Esophagus squamous epithelium (tissue), 5 donors: ENCODE measurements around the gene CDC14A. TPM values are rescaled to one million over a fixed set of nuclear protein-coding genes. Genes with fewer than 3 reads are reported as not detected.

Experiments
- DNase-seq: peaks from one replicate; lab custom pipeline; 2025; lab: John Stamatoyannopoulos, UW
- H3K27ac ChIP-seq, 4 donors: fragments of 200-600 bp; sonication (generic); one replicate each; pipeline ENCODE4 v1.5.1; 2016 to 2019; ENCODE audit warnings: mild to moderate bottlenecking in 1 of 4
- H3K27me3 ChIP-seq, 4 donors: fragments of 200-600 bp; sonication (generic); 1 replicate in 3 of 4; 2 replicates in 1 of 4; pipeline versions ENCODE4 v1.5.1 to v1.6.0; 2017 to 2021; ENCODE audit warnings: antibody characterized with exemption in 1 of 4
- H3K36me3 ChIP-seq, 3 donors: fragments of 200-600 bp; sonication (generic); one replicate each; pipeline ENCODE4 v1.5.1; 2016 to 2019
- H3K4me1 ChIP-seq, 3 donors: fragments of 200-600 bp; sonication (generic); one replicate each; pipeline ENCODE4 v1.5.1; 2017 to 2019
- H3K4me3 ChIP-seq, 4 donors: fragments of 200-600 bp; sonication (generic); 1 replicate in 3 of 4; 2 replicates in 1 of 4; pipeline ENCODE4 v1.5.1; 2016 to 2019; ENCODE audit warnings: mild to moderate bottlenecking in 2 of 4, moderate library complexity in 1 of 4
- H3K9me3 ChIP-seq, 3 donors: fragments of 200-600 bp; sonication (generic); one replicate each; pipeline ENCODE4 v1.5.1; 2016 to 2019
- POLR2A ChIP-seq, 4 donors: fragments of 450-650 bp; IDR thresholded peaks; one replicate each; pipeline ENCODE4 v1.6.1; 2017; ENCODE audit warnings: antibody characterized with exemption in 4 of 4, mild to moderate bottlenecking in 4 of 4, moderate library complexity in 3 of 4
- WGBS, 2 donors: methylation state at CpG; one replicate each; pipeline ENCODE4 v1.1.5; 2018; 5-methylcytosine and 5-hydroxymethylcytosine counted together
- intact Hi-C: fragments of 100-400 bp; cut with DNase I; formaldehyde crosslinking; loops from one replicate; pipeline ENCODE4 v1.15.0; 2022
- total RNA-seq, 4 donors: library from RNA; depleted of rRNA; stranded (reverse); fragments of >200 nt; gene quantifications; one replicate each; pipeline ENCODE4 v1.1.0, GENCODE V29; 2016
- TF ChIP-seq, protein P1 (sequence below), 6 experiments: fragments of 450-650 bp in 4 of 6; fragments of 200-600 bp in 2 of 6; sonication (generic) in 2 of 6; IDR thresholded peaks; one replicate each; pipeline ENCODE4 v1.5.1; 2016 to 2019; ENCODE audit warnings: antibody characterized with exemption in 6 of 6, mild to moderate bottlenecking in 4 of 6, moderate library complexity in 4 of 6
- donor health status: DM: yes; HTN: yes; CAD: no.

The CDC14A gene
- total RNA-seq, 4 donors from 2014 or later: 3.0 to 8.6 (median 4.3) TPM

DNA sequence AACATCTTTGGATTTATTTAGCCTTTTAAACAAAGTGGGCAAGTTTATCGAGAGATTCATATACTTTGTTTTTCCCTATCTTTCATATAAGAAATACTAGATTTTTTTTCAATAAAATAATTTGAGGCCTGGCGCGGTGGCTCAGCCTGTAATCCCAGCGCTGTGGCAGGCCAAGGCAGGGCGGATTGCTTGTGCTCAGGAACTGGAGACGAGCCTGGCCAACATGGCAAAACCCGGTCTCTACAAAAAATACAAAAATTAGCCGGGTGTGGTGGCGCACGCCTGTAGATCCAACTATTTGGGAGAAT, 1.6 kb upstream of the CDC14A start:
- intact Hi-C loops: no loop called here
- Histone ChIP-seq H3K27me3 (no peaks in the 10 kb centered on the region), H3K36me3 (no peaks in the 10 kb centered on the region), H3K9me3 (no peaks in the 10 kb centered on the region), H3K4me3 (peak overlapping the region; percentile 65 to 95 (median 77)), H3K4me1 (peaks cover 0 to 49% (median 3%) of the 10 kb centered on the region in 3 donors), H3K27ac (peak overlapping the region; percentile 81 to 96 (median 94))
- 50 to 73% methylated on average over 10 of the region's 10 CpGs for WGBS, 2 donors
- no peak for DNase-seq
- TF ChIP-seq, protein P1, sequence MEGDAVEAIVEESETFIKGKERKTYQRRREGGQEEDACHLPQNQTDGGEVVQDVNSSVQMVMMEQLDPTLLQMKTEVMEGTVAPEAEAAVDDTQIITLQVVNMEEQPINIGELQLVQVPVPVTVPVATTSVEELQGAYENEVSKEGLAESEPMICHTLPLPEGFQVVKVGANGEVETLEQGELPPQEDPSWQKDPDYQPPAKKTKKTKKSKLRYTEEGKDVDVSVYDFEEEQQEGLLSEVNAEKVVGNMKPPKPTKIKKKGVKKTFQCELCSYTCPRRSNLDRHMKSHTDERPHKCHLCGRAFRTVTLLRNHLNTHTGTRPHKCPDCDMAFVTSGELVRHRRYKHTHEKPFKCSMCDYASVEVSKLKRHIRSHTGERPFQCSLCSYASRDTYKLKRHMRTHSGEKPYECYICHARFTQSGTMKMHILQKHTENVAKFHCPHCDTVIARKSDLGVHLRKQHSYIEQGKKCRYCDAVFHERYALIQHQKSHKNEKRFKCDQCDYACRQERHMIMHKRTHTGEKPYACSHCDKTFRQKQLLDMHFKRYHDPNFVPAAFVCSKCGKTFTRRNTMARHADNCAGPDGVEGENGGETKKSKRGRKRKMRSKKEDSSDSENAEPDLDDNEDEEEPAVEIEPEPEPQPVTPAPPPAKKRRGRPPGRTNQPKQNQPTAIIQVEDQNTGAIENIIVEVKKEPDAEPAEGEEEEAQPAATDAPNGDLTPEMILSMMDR (IDR thresholded peaks at IDR 0.05): no peak
- no peak for TF ChIP-seq POLR2A (IDR thresholded peaks at IDR 0.05)

DNA sequence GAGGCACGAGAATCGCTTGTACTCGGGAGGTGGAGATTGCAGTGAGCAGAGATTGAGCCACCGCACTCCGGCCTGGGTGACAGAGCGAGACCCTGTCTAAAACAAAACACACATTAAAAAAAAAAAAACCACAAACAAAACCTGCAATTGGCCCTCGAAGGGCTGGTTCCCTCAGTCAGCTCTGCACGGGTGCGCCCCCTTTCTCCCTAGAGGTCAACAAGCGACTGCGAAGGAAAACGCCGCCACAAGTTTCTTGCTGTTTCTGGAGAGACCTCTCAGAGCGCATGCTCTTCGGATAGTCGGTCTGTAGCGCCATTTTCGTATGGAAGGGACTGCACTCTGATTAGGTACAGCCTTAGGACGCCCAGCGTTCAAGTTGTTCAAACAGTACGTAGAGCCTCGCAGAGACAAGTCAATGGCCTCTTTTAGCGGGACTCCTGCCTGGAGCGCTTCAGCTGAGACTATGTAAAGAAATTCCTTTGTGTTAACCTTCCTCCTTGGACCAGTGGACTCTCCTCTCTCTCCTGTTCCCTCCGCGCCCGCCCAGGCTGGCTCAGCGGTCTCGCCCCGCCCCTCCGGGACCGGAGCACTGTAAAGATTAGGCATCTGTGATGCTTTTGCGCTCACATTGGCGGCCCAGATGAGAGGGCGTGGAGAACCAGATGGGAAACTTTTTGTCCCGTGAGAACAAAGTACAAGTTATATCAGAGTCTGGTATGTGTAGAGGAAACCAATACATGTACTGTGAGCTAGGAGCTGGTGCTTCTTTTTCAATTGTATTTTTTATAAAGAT, 1.0 kb upstream of the CDC14A start:
- Histone ChIP-seq H3K27ac (peak overlapping the region; percentile 81 to 96 (median 94)), H3K4me3 (peak overlapping the region; percentile 65 to 95 (median 77)), H3K27me3 (no peaks in the 10 kb centered on the region), H3K4me1 (peaks cover 0 to 52% (median 3%) of the 10 kb centered on the region in 3 donors), H3K9me3 (no peaks in the 10 kb centered on the region), H3K36me3 (no peaks in the 10 kb centered on the region)
- TF ChIP-seq, protein P1 (IDR thresholded peaks at IDR 0.05): peak in 3 of 6 experiments; percentile 7 to 24 (median 23)
- TF ChIP-seq POLR2A (IDR thresholded peaks at IDR 0.05): peak in 3 of 4 donors; percentile 49 to 70 (median 50)
- intact Hi-C loops: no loop called here
- DNase-seq: peak; percentile 41
- 6 to 9% methylated on average over 19 to 26 of the region's 36 CpGs for WGBS, 2 donors

DNA sequence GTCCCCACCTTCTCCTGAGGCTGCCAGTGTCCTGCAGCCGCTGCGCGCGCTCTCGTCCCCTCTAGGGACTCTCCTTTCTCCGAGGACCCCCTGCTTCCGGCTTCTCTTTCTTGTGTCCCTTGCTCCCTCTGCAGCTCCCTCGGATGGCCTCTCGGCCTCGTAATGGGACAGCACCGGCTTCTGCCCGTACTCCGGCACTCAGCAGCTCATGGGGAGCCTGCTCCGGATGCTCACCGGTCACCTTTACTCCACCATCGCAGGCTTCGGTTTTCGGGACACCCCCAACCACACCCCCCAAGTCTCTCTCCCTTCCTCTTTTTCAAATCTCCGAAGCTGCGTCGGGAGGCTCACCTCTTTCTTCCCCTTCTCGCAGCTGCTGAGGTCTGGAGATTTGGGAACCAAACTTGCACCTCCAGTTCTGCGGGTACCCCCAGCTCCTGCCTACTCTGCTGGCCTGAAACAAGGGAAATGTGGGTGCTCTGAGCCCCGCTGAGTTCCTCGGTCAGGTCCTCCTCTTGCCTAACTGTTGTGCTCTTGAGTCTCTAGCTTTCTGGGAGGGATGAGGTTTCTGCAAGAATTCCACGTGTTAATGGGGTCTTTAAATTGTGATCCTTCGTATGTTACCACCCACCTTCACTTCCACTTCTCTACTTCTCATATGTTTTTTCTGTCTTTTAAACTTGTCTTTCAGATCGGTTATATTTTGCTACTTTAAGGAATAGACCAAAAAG, 930 bp downstream of the CDC14A start:
- intact Hi-C loops: no loop called here
- TF ChIP-seq, protein P1 (IDR thresholded peaks at IDR 0.05): no peak
- TF ChIP-seq POLR2A (IDR thresholded peaks at IDR 0.05): no peak
- Histone ChIP-seq H3K4me1 (peaks cover 0 to 65% (median 3%) of the 10 kb centered on the region in 3 donors), H3K9me3 (no peaks in the 10 kb centered on the region), H3K27me3 (no peaks in the 10 kb centered on the region), H3K27ac (peak overlapping the region; percentile 81 to 96 (median 94)), H3K4me3 (peak overlapping the region; percentile 65 to 95 (median 77)), H3K36me3 (no peaks in the 10 kb centered on the region)
- DNase-seq: peak; percentile 15
- 0 to 2% methylated on average over 27 to 28 of the region's 28 CpGs for WGBS, 2 donors

DNA sequence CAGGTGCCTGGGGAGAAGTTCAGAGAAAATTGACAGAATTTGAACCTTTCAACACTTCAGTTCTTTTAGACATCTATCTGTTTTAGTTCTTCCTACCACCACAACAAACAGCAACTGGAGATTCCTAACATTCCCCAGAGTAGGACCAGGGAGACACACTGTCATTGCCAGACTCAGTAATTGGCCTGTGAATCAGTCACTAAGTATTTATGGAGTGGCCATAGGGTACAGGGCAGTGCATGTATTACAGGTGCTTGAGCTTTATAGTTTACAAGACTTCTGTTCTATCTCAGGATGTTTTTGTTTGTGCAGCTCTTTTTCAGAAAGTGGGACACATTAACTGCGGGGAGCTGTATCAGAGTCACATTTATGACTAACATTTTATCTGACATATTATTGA, 1.7 kb downstream of the CDC14A start:
- WGBS, 2 donors: 75 to 90% methylated on average over 1 of the region's 1 CpG
- no peaks in the 10 kb centered on the region for H3K36me3 ChIP-seq
- peak overlapping the region in 3 of 4 donors; percentile 70 to 95 (median 84) for H3K4me3 ChIP-seq
- intact Hi-C loops: no loop called here
- H3K27me3 ChIP-seq: no peaks in the 10 kb centered on the region
- no peaks in the 10 kb centered on the region for H3K9me3 ChIP-seq
- no peak for DNase-seq
- TF ChIP-seq POLR2A (IDR thresholded peaks at IDR 0.05): no peak
- TF ChIP-seq, protein P1 (IDR thresholded peaks at IDR 0.05): no peak
- H3K4me1 ChIP-seq: peaks cover 0 to 71% (median 3%) of the 10 kb centered on the region in 3 donors
- no peak overlapping the region for H3K27ac ChIP-seq

DNA sequence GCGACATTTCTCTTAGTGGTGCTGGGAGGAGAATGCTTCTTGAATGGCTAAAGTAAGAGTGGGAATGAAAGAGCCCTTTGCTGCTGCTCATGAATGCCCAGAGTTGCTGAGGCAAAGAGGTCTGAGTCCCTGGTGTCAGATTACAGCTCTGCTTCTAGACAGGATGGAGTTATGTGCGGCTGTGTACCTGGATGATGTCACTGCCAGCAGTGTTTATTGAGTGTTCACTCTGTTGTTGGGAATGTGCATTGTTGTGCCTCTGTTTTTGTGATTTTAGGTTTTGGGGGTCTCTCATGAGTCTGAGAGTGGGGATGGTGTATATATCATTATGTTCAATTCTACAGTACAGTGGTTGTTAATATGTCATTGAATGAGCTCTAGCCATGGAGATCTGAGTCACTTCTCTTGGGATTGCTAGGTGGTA, 2.7 kb downstream of the CDC14A start:
- intact Hi-C loops: no loop called here
- Histone ChIP-seq H3K4me1 (peaks cover 0 to 77% (median 3%) of the 10 kb centered on the region in 3 donors), H3K27ac (no peak overlapping the region), H3K27me3 (no peaks in the 10 kb centered on the region), H3K9me3 (no peaks in the 10 kb centered on the region), H3K36me3 (no peaks in the 10 kb centered on the region), H3K4me3 (peak overlapping the region in 1 of 4 donors; percentile 14)
- no peak for DNase-seq
- TF ChIP-seq POLR2A (IDR thresholded peaks at IDR 0.05): no peak
- TF ChIP-seq, protein P1 (IDR thresholded peaks at IDR 0.05): no peak
- 53 to 71% methylated on average over 2 of the region's 2 CpGs for WGBS, 2 donors
